ENCODE results near the gene SLC22A15. TPM values are rescaled to one million over a fixed set of nuclear protein-coding genes. Genes with fewer than 3 reads are reported as not detected.

Gene SLC22A15
- total RNA-seq, 2 experiments from 2014 or later: 0.08 to 0.22 TPM

- Histone ChIP-seq H3K36me3 (ENCODE audit: insufficient read depth, low read length) (no peaks in the 10 kb centered on the region), H3K4me1 (ENCODE audit: insufficient read depth, low read length) (no peaks in the 10 kb centered on the region), H3K4me3 (ENCODE audit: low read length) (no peak overlapping the region), H3K9me3 (ENCODE audit: control insufficient read depth in 1 of 2, insufficient read depth in 1 of 2, low read length in 2 of 2) (no peaks in the 10 kb centered on the region), H3K27me3 (ENCODE audit: control insufficient read depth in 1 of 2, insufficient read depth in 2 of 2, low read length in 2 of 2) (no peaks in the 10 kb centered on the region), H3K27ac (ENCODE audit: low read depth in 1 of 2, low read length in 2 of 2) (no peak overlapping the region)
- no peak for TF ChIP-seq CTCF (IDR thresholded peaks at IDR 0.05)
- Mint-ChIP-seq H3K27me3 (peaks cover 6% of the 10 kb centered on the region), H3K36me3 (ENCODE audit: low read depth) (no peaks in the 10 kb centered on the region), H3K9me3 (no peaks in the 10 kb centered on the region), H3K4me1 (ENCODE audit: low read depth) (no peaks in the 10 kb centered on the region), H3K4me3 (no peak overlapping the region), H3K27ac (no peak overlapping the region)
- ATAC-seq (ENCODE audit: poor library complexity): no peak
- DNase-seq: no peak
- ChIA-PET CTCF (no interaction called here), POLR2A (no interaction called here)
- intact Hi-C loops (cut with DNase I, micrococcal nuclease): no loop called here
Measured at GRCh38 chr1:116031302-116031835, 55.1 kb downstream of the SLC22A15 start.

GRCh38 chr1:116033322-116033721 is 57.0 kb downstream of the SLC22A15 start:
- Histone ChIP-seq H3K4me3 (ENCODE audit: low read length) (no peak overlapping the region), H3K36me3 (ENCODE audit: insufficient read depth, low read length) (no peaks in the 10 kb centered on the region), H3K4me1 (ENCODE audit: insufficient read depth, low read length) (no peaks in the 10 kb centered on the region), H3K27me3 (ENCODE audit: control insufficient read depth in 1 of 2, insufficient read depth in 2 of 2, low read length in 2 of 2) (no peaks in the 10 kb centered on the region), H3K27ac (ENCODE audit: low read depth in 1 of 2, low read length in 2 of 2) (no peak overlapping the region), H3K9me3 (ENCODE audit: control insufficient read depth in 1 of 2, insufficient read depth in 1 of 2, low read length in 2 of 2) (no peaks in the 10 kb centered on the region)
- intact Hi-C loops (cut with DNase I, micrococcal nuclease): no loop called here
- no peak for ATAC-seq (ENCODE audit: poor library complexity)
- H3K9me3 Mint-ChIP-seq: no peaks in the 10 kb centered on the region
- no peak overlapping the region for H3K4me3 Mint-ChIP-seq
- POLR2A ChIA-PET: no interaction called here
- TF ChIP-seq CTCF (IDR thresholded peaks at IDR 0.05): no peak
- no peak for DNase-seq
- peaks cover 6% of the 10 kb centered on the region for H3K27me3 Mint-ChIP-seq
- CTCF ChIA-PET: no interaction called here
- no peaks in the 10 kb centered on the region for H3K4me1 Mint-ChIP-seq (ENCODE audit: low read depth)
- no peak overlapping the region for H3K27ac Mint-ChIP-seq
- no peaks in the 10 kb centered on the region for H3K36me3 Mint-ChIP-seq (ENCODE audit: low read depth)

- H3K4me3 Mint-ChIP-seq: no peak overlapping the region
- H3K4me1 ChIP-seq (ENCODE audit: insufficient read depth, low read length): no peaks in the 10 kb centered on the region
- ATAC-seq (ENCODE audit: poor library complexity): no peak
- peaks cover 0 to under 1% of the 10 kb centered on the region in 2 experiments for H3K27me3 ChIP-seq (ENCODE audit: control insufficient read depth in 1 of 2, insufficient read depth in 2 of 2, low read length in 2 of 2)
- no peaks in the 10 kb centered on the region for H3K4me1 Mint-ChIP-seq (ENCODE audit: low read depth)
- no peaks in the 10 kb centered on the region for H3K9me3 ChIP-seq (ENCODE audit: control insufficient read depth in 1 of 2, insufficient read depth in 1 of 2, low read length in 2 of 2)
- H3K36me3 Mint-ChIP-seq (ENCODE audit: low read depth): no peaks in the 10 kb centered on the region
- DNase-seq: no peak
- CTCF ChIA-PET: no interaction called here
- no peak for TF ChIP-seq CTCF (IDR thresholded peaks at IDR 0.05)
- H3K4me3 ChIP-seq (ENCODE audit: low read length): no peak overlapping the region
- peaks cover 15% of the 10 kb centered on the region for H3K27me3 Mint-ChIP-seq
- POLR2A ChIA-PET: no interaction called here
- no peak overlapping the region for H3K27ac Mint-ChIP-seq
- no peak overlapping the region for H3K27ac ChIP-seq (ENCODE audit: low read depth in 1 of 2, low read length in 2 of 2)
- no peaks in the 10 kb centered on the region for H3K36me3 ChIP-seq (ENCODE audit: insufficient read depth, low read length)
- intact Hi-C loops (cut with DNase I, micrococcal nuclease): no loop called here
- H3K9me3 Mint-ChIP-seq: no peaks in the 10 kb centered on the region
Measured at GRCh38 chr1:116036255-116036654, 59.9 kb downstream of the SLC22A15 start.
